SHP77 (cell line): Measurements from ENCODE around the gene CCDC57.
A peak's percentile ranks its signal among the peaks of the same experiment; 100 is the strongest.
"Not testable (repeated sequence)": the region's sequence is repeated elsewhere in the genome, so short reads cannot be mapped to it uniquely, and the experiment has no call there.

ENCODE experiments used
- DNase-seq, 2 experiments: peaks; one replicate each; lab custom pipeline; 2025; lab: John Stamatoyannopoulos, UW

CCDC57 gene

DNA sequence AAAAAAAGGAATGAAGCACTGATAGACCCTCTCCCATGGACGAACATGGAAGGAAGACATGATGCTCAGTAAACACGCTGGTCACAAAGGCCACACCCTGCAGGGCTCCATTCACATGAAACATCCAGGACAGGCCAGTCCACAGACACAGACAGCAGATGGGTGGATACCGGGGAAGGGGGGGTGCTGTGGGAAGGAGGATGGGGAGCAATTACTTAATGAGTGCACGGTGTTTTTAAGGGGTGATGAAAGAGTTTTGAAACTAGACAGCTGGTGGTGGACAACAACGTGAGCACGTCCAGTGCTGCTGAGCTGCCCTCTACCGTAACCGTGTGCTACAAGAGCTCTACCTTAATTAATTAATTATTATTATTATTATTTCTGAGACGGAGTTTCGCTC, 10.2 kb upstream of the CCDC57 start:
- DNase-seq: no peak

- DNase-seq: no peak
Measured at GRCh38 chr17:82221341-82221902, 8.8 kb upstream of the CCDC57 start.

- DNase-seq: no peak
Measured at GRCh38 chr17:82219753-82220709, 7.4 kb upstream of the CCDC57 start.

- no peak for DNase-seq
Measured at GRCh38 chr17:82219083-82219482, 6.4 kb upstream of the CCDC57 start.

GRCh38 chr17:82218349-82219075, 5.9 kb upstream of the CCDC57 start:
- no peak for DNase-seq

DNA sequence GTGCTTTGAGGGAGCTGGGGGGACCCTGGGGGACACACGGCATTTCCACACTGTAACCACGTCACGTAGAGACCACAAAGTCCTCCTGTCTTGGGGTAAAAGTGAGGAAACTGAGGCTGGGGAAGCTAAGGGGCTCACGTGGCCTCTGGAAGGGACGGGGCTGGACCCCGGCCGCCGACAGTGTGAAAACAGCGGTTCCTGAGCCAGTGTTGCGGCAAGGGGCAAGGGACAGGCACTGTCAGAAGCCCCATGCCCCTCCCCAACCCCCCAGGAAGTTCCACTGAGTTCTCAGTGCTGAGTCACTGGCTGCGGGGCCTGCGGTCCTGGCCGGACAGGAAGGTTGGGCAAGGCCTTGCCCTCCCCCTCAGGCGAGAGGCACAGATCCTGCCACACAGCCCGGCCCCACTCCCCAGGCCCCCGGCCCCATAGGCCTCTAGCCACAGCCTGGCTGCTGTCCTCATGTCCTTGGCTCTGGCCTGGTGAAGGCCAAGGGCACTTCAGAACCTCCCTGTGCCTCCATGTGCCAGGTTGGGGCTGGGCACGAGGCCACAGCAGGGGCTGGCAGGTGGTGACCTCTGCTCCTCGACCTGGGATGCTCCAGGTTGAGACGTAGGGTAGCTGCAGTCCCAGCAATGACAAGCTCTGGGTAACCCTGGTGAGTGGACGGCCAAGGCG, 5.0 kb upstream of the CCDC57 start:
- DNase-seq: no peak

GRCh38 chr17:82217120-82217529, 4.5 kb upstream of the CCDC57 start:
- no peak for DNase-seq

DNA sequence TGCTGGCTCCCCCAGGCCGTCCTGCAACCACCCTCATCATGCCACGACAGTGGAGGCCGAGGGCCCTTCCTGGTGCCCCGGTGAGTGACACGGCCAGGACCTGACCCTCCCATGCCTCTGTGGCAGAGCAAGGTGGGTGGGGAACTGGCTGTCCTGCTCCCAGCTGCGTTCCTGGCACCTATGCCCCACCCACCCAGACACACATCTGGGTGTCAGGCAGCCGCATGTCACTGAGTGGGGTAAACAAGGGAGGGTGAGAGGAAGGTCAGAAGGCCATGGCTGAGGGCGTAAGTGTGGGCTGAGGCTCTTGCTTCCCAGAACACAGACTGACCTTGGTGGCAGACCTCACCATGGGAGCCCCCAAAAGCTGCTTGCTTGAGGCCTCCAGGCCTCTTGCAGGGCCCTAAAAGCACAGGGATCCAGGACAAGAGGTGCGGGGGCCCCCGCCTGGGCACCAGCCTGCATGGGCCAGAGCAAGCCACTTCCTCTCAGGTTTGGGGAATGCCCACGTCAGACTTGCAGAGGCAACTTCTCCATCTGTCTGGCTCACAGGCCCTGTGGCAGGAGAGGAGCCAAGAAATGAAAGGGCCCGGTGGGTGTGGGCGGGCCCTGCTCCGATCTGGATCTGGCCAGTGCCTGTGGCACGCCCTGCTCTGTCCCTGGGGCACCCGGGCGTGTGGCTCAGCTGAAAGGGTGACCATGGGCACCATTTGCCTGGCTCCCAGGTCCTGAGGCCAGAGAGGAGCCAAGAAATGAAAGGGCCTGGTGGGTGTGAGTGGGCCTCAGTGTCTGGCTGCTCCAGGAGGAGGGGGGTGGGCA, 3.9 kb upstream of the CCDC57 start:
- no peak for DNase-seq

- DNase-seq: no peak
Measured at GRCh38 chr17:82215972-82216300, 3.3 kb upstream of the CCDC57 start.

DNA sequence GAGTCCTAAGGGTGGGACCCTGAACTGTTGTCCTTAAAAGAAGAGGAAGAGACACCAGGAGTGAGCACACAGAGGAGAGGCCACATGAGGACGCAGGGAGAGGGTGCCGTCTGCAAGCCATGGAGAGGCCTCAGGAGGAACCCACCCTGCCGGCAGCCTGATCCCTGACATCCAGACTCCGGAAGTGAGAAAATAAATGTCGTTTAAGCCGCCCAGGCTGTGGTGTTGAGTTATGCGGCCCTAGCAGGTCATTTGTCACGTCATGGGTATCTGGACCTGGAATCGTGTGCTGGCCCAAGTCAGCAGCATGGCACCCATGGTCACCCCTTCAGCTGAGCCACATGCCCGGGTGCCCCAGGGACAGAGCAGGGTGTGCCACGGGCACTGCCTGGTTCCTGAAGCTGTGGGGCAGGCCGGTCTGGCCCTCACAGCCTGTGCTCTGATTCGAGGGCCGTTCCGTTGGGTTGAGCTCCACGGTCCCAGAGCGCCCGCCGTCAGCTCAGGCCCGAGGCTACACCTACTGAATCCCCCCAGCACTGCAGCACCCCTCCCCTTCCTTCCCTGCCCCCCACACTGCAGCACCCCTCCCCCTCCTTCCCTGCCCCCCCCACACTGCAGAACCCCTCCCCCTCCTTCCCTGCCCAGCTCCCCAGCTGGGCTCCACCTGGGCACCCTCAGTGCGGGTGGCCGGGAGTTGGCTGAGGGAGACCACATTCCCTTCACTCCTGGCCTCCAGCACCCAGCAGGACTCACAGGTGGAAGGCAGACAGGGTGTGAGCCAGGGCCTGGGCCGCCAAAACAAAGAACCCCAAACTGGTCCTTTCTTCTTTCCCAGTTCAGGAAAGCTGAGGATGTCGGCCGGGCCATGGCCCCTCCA, 2.7 kb upstream of the CCDC57 start:
- DNase-seq: no peak

DNA sequence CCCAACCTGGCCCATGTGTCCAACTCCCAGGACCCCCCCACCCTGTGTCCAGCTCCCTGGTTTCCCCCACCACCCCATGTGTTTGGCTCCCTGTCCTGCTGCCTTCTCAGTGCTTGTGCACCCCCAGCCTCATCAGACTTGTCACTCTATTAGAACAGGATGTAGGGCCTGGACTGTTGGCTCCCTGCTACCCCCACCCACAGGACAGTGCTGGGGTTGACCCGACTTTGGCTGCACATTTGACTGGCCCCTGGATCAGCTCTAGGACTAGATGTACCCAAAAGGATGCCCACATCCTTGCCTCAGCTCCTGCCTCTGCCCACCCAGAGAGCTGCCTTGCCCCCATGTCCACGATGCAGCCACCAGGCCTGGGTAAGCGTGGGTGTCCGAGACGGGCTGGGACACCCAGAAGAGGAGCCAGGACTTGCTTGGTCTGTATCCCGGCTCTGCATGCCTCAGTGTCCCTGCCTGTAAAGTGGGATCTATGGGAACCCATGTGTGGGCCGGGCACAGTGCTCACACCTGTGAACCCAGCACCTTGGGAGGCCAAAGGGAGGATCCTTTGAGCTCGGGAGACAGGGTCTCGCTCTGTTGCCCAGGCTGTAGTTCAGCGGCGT, 1.5 kb upstream of the CCDC57 start:
- no peak for DNase-seq

GRCh38 chr17:82213251-82214011, 789 bp upstream of the CCDC57 start:
- peak; percentile 27 to 33 for DNase-seq

DNA sequence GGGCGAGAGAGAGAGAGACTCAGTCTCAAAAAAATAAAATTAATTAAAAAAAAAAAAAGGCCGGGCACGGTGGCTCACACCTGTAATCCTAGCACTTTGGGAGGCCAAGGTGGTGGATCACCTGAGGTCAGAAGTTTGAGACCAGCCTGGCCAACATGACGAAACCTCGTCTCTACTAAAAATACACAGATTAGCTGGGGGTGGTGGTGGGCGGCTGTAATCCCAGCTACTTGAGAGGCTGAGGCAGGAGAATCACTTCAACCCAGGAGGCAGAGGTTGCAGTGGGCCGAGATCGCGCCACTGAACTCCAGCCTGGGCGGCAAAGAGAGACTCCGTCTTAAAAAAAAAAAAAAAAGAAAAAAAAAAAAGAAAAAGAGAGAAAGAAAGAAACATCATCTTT, 2.0 kb downstream of the CCDC57 start:
- not testable (repeated sequence) for DNase-seq

GRCh38 chr17:82205720-82206508, 6.7 kb downstream of the CCDC57 start:
- peak; percentile 87 to 94 for DNase-seq

- DNase-seq: peak; percentile 65 to 73
Measured at GRCh38 chr17:82204831-82205719, 7.6 kb downstream of the CCDC57 start.

- no peak for DNase-seq
Measured at GRCh38 chr17:82203920-82204319, 8.7 kb downstream of the CCDC57 start.

DNA sequence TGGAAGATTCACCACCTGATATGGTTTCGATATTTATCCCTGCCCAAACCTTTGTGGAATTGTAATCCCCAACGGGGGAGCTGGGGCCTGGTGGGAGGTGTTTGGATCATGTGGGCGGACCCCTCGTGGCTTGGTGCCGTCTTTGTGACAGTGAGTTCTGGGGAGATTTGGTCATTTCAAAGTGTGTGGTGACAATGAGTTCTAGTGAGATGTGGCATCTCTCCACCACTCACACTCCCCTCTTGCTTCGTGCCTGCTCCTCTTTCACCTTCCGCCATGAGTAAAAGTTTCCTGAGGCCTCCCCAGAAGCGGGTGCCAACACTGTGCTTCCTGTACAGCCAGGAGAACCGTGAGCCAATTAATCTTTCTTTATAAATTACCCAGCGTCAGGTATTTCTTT, 9.7 kb downstream of the CCDC57 start:
- no peak for DNase-seq
